HG03095 (cell line): ENCODE data around the gene OXER1.

Experiments used
- ATAC-seq: cut with Tn5 transposase; IDR thresholded peaks from one replicate; pipeline ENCODE4 v1.9.1; 2021; ENCODE audit warnings: moderate library complexity; ENCODE audit not compliant: unreplicated experiment

OXER1 gene

DNA sequence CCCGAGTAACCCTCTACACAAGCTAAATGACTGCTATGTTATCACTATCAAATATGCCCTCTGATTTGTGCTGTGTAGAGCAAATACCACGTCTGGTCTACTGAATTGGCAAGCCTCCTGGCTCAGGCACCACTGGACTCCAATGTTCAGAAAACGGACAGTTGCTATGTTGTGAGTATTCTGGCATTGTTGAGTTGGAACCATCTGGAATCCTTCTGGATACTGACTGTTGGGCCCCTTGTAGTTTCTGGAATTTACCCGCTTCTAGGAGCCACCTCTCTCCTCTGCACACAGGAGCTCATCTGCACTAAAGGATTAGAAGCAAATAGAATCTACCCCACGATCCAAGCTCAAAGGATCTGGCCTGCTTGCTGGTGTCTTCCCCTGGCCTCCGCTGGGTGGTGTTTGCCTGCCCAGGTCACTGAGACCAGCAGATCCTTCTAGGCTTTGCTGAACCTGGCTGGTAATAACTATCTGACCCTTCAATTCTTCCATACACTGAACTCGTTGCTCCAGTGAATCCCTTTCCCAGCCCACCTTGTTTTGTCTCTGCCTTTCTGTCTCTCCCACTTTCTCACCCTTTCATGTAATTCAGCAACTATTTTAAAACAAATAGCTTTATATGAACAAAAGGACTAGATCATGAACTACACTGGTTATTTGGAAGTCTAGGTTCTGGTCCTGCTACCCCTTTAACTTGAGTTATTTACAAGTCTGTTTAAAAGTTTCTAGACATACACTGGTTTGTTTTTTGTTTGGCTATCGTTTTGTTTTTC, 30.5 kb upstream of the OXER1 start:
- no peak for ATAC-seq

DNA sequence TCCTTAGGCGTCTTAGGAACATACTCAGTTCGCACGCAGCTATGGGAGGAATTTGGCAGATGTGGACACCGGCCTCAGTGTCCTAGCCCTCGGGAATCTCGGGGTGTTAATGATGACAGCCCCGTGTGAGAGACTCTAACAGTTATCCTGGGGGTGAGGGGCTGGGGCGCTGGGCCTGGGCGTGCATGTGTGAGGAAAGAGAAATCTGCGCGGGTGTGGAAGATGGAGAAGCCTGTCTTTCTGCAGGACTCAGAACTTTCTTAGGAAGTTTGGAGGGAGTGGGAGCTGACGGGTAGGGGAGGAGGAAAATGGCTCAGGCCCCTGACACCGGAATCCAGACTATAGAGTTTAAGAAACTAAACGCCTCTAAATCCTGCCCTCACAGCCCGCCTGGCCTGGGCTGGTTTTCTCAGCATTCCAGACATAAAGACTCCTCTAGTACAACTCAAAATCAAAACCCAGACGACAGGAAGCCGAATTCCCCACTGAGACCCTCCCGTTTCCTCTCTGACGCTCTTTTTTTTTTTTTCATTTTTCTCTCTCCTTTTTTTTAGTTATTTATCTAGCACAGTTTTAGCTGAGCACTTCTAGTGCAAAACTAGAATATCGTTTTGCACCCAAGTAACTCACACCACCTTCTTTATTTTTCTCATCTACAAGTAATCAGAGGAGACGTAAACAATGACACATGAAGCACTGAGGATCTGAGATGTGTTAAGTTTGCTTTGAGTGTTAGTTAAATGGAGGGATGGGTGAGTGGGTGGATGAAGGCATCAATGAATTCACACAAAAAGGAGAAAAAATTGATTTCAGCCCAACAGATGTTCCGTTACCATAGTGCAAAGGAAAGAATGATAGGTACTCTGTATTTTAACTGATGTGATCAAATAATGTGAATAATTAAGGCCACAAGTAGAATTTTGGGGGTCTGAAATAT, 29.7 kb upstream of the OXER1 start:
- ATAC-seq: no peak

DNA sequence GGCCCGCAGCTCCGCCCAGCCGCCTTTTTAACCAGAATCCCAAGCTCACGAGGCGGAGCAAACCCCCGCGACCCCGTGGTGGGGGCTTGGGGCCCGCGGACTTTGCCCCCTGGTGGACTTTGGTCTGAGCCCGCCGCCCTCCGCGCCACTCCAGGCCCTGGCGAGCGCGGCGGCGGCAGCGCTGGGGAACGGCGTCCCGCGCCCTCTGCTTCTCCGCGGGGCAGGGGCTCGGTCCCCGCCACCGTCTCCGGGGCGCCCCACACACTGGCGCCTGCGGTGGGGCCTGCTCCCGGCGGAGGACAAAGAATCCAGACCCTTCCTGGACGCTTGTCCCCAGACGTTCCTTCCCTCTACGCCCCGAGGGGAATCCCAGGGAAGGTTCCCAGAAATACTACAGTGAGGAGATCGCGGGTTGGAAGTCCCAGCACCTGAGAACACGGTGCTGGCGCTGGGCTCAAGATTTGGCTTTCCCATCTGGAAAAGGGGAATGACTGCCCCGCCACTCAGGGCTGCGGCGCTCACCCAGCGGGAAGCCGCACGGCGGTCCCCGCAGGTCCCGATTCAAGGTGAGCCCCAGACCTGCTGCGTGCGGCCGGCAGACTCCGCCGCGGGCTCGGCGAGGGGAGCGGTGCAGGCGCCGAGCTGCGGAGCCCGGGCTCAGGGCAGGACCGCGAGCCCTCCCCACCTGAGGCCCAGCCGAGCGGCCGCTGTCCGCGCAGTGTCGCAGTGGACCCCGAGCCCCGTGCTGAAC, 28.8 kb upstream of the OXER1 start, which contains the start of gene HAAO:
TSS of gene HAAO (minus strand) at position 1 of the 751 bp plus-strand sequence. CDS start 47 bp downstream, outside the sequence.
- peak; percentile 24 for ATAC-seq

- ATAC-seq: peak; percentile 20
Observed at GRCh38 chr2:42792087-42792582, 28.2 kb upstream of the OXER1 start.

DNA sequence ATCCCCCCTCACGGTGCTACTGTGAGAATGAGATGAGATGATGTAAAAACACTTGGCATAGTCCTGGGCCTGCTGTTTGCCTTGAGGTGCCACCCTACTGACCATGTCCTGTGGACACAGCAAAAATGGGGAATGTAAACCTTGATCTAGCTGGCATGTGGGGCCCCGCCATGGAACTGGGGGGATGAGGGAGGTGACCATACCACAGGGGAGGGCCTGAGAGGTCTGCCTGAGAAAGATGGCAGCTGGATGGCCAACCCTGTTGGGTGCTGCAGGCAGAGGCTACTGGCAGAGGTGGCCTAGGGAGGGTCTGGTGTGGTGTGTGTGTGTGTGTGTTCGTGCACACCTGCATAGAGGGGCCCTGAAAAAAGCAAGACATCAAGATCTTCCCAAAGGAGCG, 27.7 kb upstream of the OXER1 start:
- no peak for ATAC-seq

DNA sequence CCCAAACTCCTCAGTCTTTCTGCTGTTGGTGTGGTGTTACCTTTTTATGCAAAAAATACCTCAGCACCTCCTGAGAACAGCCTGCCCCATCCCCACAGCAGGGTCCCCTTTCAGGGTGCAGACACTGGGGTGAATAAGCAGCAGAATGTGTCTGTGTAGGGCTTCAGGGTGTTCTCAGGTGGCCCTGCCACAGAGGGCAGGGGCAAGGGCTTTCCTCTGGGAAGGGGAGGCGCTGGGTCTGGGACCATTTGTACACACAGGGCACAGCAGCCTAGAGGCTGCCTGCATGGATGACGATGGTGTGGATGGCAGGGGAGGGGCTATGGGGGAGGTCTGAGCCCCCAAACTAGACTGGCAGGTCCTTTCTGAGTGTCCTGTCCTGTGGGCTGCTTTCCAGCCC, 25.8 kb upstream of the OXER1 start:
- ATAC-seq: no peak

DNA sequence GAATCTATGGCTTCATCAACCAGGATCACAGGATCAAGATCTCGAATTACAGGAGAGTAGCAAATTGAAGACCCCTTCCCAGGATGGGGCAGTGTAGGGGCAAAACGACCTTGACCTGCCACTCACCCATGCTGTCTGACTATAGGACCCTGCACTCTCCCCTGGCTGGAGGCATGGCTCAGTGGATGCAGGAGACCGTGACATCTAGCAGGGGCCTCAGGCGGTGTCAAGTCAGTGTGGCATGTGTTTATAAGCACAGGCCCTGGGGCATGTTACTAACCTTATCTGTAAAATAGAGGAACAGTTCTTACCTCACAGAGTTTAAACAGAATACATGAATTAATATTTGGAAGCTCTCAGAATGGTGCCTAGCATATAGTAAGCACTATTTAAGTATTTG, 24.9 kb upstream of the OXER1 start:
- ATAC-seq: no peak

- no peak for ATAC-seq
Observed at GRCh38 chr2:42788478-42788793, 24.5 kb upstream of the OXER1 start.

DNA sequence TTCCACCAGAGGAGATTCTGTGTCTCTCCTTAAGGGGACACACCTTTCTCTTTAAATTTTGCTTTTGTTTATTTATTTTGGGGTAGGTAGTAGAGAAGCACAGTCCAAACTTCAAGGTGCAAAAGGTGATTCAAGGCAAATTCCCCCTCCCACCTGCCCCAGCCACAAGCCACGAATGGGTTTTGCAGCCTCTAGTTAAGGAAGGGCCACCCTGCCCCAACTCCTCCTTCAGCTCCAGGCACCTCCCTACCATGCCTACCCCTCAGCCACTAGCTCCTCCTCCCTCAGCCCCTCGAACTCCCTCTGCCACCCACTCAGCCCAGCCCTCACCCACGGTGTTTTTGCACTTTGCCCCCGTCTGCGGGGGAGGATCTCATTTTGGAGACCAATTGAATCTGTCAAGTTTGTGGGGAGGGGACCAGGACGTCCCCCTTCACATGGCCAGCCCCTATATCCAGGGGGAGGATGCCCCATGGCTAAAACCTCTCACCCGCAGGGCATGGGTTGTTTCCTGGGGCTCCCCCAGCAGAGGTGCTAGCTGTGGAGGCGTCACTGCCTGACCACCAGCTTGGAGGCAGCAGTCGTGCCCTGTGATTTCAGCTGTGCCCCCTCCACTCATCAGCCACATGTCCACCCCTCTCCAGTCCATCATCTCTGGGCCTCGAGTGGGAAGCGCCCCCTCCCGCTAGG, 24.0 kb upstream of the OXER1 start:
- ATAC-seq: no peak

DNA sequence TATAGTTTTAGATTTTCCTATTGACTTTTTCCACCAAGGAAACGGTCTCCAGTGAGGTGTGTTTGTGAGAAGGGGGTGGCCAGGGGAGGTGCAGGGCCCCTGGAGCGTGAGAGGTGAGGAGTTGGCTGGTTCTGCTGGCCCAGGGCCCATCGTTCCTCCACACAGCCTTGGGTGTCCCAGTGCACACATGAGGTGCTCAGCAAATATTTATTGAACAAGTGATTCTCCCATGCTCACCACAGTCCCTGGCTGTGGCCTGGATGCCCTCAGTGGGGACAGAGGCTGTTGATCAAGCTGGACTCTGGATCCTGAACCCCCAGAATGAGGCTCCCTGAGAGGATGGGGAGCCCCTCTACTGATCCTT, 23.5 kb upstream of the OXER1 start:
- ATAC-seq: no peak

- no peak for ATAC-seq
Observed at GRCh38 chr2:42786561-42787345, 22.8 kb upstream of the OXER1 start.

DNA sequence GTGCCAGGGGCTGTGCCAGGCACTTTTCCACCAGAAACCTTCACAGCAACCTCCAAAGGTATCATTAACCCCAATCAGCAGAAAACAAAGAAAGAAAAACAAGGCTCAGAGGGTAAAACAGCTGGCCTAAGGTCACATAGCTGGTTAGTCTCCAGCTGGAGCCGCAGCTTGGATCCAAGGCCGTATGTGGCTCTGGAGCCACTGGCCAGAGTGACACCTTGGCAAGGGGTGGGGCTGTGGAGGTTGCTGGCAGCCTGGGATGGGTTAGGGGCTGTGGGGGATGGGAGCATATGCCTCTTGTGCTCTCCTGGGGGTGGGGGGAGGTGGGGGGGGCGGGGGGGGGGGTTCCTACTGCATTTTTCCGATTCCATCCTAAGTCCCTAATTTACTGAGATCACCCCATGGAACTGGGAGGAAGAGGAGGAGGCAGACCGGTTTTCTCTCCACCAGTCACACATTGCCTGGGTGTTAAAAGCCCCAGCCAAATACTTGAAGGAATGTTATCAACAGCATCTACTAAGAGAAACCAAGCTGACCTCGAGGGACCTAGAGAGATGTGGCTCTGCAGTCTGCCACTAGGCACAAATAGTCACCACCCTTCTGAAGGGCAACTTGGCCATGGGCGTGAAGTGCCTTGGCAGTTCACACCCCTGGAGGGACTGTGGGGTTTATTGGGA, 20.4 kb upstream of the OXER1 start:
- ATAC-seq: no peak

DNA sequence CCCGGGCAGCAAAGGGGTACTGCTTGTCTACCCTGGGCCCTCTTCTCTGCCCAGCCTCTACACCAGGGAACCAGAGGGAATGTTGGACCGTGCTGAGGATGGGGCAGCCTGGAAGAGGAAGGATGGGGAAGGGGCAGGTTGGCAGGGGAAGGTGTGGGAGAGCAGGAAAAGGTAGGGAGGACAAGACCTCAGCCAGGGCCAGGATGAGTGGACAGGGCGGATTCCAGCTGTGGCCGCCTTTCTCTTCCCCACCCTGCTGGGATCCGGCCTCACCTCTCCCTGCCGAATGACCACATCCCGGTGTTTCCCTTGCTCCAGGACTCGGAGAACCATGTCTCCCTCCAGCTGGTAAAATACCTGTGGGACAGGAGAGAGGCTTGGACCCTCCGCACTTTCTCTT, 19.6 kb upstream of the OXER1 start:
- no peak for ATAC-seq

DNA sequence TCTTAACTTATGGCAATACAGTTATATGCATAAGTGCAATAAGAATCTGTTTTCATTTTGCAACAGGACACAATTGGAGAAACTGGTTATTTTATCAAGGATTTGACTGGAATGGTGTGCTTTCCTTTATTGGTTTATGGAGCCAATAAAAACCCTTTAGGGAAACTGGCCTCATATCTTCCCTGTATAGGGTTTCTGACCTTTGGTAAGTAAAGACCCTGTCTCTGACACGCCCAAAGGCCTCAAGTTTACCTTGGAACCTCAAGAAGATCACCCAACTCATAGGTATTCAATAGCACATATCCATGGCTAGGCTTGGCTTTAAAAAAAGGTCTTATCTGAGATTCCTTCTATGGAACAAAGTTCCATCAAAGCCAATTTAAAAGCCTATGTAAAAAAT, 17.2 kb upstream of the OXER1 start:
- ATAC-seq: no peak

DNA sequence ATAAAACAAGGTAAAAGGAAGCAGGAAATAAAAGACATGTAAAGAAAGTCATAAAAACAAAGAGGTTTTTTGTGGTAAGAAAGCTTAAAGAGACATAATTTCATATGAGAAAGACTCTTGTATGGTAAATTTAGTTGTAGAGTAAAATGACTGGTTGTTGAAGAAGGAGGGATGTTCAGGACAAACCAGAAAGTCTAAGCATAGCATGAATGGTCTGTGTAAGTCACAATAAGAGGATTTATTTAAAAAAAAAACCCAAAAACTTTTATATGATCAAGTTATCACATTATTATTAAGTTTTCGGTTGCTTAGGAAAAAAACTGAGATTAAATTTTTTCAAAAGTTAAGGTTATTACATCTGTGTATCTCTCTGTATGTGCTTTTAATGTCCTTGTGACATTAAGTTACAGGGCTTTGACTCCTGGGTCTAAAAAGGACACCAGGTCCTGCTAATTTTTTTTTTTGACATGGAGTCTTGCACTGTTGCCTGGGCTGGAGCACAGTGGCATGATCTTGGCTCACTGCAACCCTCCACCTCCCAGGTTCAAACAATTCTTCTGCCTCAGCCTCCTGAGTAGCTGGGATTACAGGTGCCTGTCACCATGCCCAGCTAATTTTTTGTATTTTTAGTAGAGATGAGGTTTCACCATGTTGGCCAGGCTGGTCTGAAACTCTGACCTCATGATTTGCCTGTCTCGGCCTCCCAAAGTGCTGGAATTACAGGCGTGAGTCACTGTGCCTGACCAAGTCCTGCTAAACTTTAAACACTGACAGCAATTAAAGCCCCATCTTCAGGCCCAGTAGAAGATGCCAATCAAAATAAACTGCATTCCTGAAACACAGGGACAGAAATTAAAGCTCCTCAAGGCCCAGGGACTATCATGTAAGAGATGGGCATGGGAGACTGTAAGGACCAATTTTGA, 14.2 kb upstream of the OXER1 start:
- no peak for ATAC-seq

GRCh38 chr2:42775810-42776209, 11.9 kb upstream of the OXER1 start:
- no peak for ATAC-seq

DNA sequence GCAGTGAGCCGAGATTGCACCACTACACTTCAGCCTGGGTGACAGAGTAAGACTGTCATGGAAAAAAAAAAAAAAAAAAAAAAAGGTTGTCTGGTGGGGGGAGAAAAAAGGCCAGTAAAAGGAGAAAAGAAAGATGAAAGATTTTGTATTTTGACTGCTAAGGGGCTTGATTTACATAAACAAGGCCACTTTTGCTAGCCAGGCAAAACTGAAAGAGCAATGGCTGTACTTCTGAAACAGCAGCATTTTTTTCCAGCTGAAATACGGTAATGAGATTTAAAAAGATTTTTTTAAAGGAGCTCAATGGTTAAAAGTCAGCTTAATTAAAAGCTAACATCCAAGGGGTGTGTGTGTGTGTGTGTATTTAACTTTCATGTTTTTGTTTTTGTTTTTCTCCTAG, 11.3 kb upstream of the OXER1 start:
- ATAC-seq: no peak

DNA sequence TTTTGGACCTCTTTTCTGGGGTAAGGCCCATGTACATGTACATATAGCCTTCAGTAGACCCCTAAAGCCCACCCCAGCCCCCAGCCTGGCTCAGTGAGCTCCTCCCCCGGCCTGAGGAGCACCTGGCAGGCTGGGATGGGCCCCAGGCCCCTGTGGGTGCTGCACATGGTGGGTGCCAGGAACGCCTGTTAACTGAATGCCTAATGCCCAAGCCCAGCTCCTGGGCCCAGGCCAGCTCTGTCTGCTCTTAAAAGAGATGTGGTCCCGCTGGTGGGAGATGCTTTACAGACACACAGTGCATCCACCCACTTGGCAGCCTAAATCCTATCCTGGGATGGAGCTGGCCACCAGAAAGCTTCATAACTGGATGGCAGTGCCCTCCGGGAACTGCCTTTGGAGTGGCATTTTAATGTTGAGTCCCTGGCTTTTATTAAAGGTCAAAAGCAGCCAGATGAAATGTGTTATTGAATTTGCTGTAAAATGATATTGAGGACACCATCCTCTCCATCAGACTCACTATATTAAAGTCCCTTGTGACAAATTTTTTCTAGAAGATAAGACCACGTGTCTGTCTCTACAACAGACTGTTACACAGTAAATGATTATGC, 7.7 kb upstream of the OXER1 start:
- no peak for ATAC-seq
